Vagina (tissue), 2 donors: ENCODE measurements around the gene GJE1. TPM values are rescaled to one million over a fixed set of nuclear protein-coding genes. Genes with fewer than 3 reads are reported as not detected.

Source experiments
- DNase-seq, 2 donors: peaks; one replicate each; pipeline ENCODE4 v3.0.0-alpha.2; 2017; ENCODE audit errors: extremely low spot score in 2 of 2
- H3K27ac ChIP-seq: fragments of 200-600 bp; sonication (generic); one replicate; pipeline ENCODE4 v1.5.1; 2019
- H3K27me3 ChIP-seq: fragments of 200-600 bp; sonication (generic); one replicate; pipeline ENCODE4 v1.5.1; 2019
- H3K36me3 ChIP-seq, 2 donors: fragments of 200-600 bp; sonication (generic); one replicate each; pipeline ENCODE4 v1.5.1; 2017 to 2019
- H3K4me1 ChIP-seq: fragments of 200-600 bp; sonication (generic); one replicate; pipeline ENCODE4 v1.5.1; 2019
- H3K4me3 ChIP-seq, 2 donors: fragments of 200-600 bp; sonication (generic); 1 replicate in 1 of 2; 2 replicates in 1 of 2; pipeline ENCODE4 v1.5.1; 2016 to 2019
- H3K9me3 ChIP-seq: fragments of 200-600 bp; sonication (generic); one replicate; pipeline ENCODE4 v1.5.1; 2019
- POLR2A ChIP-seq, 2 donors: fragments of 450-650 bp; IDR thresholded peaks; one replicate each; pipeline ENCODE4 v1.6.1; 2017; ENCODE audit warnings: antibody characterized with exemption in 2 of 2, mild to moderate bottlenecking in 2 of 2, moderate library complexity in 2 of 2
- POLR2AphosphoS5 ChIP-seq, 2 donors: sonication (generic); formaldehyde crosslinking; IDR thresholded peaks; one replicate each; pipeline ENCODE4 v1.9.0; 2017; ENCODE audit warnings: antibody characterized with exemption in 2 of 2, mild to moderate bottlenecking in 2 of 2, low read depth in 1 of 2; ENCODE audit not compliant: insufficient read depth in 1 of 2
- intact Hi-C: fragments of 100-400 bp; cut with DNase I; formaldehyde crosslinking; loops from one replicate; pipeline ENCODE4 v1.15.1; 2023
- total RNA-seq: library from RNA; depleted of rRNA; stranded (reverse); fragments of >200 nt; gene quantifications from one replicate; pipeline ENCODE4 v1.2.3, GENCODE V29; 2016
- TF ChIP-seq, protein P1 (sequence below), 3 experiments: fragments of 450-650 bp in 2 of 3; fragments of 200-600 bp in 1 of 3; sonication (generic) in 1 of 3; IDR thresholded peaks; one replicate each; pipeline ENCODE4 v1.5.1; 2017 to 2019; ENCODE audit warnings: antibody characterized with exemption in 3 of 3, mild to moderate bottlenecking in 2 of 3, moderate library complexity in 2 of 3

GJE1 gene
- total RNA-seq, 1 donor from 2014 or later, result not detected

DNA sequence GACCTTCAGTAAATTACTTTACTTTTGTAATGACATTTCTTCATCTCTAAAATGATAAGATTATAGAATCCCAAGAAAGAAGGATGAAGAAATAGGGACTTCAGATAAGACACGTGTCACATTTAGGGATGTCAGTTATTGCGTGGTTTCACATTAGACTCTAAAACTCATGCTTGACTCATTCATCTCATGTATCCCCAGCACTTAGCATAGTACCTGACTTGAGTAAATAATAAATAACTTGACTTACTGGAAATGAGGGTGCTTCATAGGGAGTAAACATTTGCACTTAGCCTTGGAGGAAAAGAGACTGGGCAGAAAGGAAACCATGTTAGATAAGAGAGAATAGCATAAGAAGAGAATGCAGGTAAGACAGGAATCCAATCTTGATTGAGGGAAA is 51.6 kb downstream of the GJE1 start:
- intact Hi-C loops, result no loop called here
- DNase-seq, result no peak
- no peaks in the 10 kb centered on the region for H3K36me3 ChIP-seq

More for the DNA sequence above, 51.6 kb downstream of the GJE1 start:
- Histone ChIP-seq H3K4me1 (no peaks in the 10 kb centered on the region), H3K27ac (no peak overlapping the region), H3K27me3 (no peaks in the 10 kb centered on the region), H3K4me3 (no peak overlapping the region), H3K9me3 (no peaks in the 10 kb centered on the region)
- no peak for TF ChIP-seq POLR2AphosphoS5 (IDR thresholded peaks at IDR 0.05; ENCODE audit: insufficient read depth in 1 of 2, low read depth in 1 of 2)
- TF ChIP-seq, protein P1, sequence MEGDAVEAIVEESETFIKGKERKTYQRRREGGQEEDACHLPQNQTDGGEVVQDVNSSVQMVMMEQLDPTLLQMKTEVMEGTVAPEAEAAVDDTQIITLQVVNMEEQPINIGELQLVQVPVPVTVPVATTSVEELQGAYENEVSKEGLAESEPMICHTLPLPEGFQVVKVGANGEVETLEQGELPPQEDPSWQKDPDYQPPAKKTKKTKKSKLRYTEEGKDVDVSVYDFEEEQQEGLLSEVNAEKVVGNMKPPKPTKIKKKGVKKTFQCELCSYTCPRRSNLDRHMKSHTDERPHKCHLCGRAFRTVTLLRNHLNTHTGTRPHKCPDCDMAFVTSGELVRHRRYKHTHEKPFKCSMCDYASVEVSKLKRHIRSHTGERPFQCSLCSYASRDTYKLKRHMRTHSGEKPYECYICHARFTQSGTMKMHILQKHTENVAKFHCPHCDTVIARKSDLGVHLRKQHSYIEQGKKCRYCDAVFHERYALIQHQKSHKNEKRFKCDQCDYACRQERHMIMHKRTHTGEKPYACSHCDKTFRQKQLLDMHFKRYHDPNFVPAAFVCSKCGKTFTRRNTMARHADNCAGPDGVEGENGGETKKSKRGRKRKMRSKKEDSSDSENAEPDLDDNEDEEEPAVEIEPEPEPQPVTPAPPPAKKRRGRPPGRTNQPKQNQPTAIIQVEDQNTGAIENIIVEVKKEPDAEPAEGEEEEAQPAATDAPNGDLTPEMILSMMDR (IDR thresholded peaks at IDR 0.05), result no peak
- TF ChIP-seq POLR2A (IDR thresholded peaks at IDR 0.05), result no peak

Other genes starting within 250 kb of the GJE1 start
- gene NMBR, start 14.2 kb downstream of the GJE1 start, total RNA-seq, result not detected
- 46.4 TPM for gene VTA1, start 14.3 kb downstream of the GJE1 start, total RNA-seq
- gene ADGRG6, start 169.1 kb downstream of the GJE1 start, total RNA-seq, result 22.6 TPM